GM18507 (cell line): ENCODE results near the gene MPV17.
"Not testable (repeated sequence)": the region's sequence is repeated elsewhere in the genome, so short reads cannot be mapped to it uniquely, and the experiment has no call there.

Experiments
- DNase-seq: peaks from one replicate; pipeline ENCODE4 v3.0.0; 2011; ENCODE audit warnings: low read depth; ENCODE audit not compliant: insufficient read length; ENCODE audit errors: extremely low spot score
- FAIRE-seq: peaks from 2 replicates; lab custom pipeline; 2011; peaks lifted over from hg19 to GRCh38; lab: Jason Lieb, UNC

Gene MPV17

DNA sequence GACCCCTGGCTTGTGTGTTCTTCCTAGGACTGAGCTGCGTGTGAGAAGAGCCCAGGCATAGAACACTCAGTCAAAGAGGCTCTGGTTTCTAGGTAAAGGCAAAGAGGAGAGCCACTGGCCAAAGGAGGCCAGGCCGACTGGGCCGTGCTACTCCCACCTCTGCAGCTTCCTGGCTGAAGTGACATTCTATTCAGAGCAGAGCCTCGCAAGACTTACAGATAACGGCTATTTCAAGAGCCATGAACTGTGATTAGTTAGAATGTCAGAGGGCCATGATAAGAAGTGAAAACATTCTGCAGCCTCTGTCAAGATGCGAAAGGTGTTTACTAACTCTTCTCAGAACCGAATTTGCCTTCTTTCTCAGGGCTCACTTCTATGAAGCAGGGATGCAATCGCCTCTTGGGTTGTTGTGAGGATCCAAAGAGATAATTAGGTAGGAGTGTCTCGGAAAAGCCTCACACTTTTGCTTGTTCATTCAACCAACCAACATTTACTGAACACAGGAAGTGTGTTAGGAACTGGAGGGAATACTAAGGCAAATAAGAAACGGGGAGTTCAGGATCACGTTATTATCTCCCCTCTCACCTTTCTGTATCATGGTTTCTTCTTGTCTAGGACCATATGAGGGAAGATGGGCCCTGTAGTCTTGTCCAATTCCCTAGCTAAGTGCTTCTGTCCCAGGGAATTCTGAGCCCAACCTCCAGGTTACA, 51.1 kb downstream of the MPV17 start:
- FAIRE-seq (no peak), DNase-seq (no peak)

DNA sequence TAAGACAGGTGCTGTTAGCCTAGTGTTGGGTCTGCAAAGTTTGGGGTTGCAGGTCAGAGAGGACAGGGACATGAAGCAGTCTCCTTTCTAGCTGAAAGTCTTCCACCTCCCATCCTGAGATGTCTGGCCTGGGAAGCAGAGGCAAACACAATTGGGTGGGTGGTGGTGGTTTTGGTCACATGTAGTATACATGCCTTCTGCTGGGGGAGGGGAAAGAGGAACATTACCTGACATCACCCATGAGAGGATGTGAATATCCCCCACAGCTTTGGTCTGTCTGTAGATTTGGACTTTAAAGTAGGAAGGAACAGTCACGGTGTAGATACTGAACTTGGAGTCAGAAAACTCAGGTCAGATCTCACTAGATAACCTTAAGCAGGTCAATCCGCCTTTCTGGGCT, 52.2 kb downstream of the MPV17 start:
- FAIRE-seq (no peak), DNase-seq (no peak)

DNA sequence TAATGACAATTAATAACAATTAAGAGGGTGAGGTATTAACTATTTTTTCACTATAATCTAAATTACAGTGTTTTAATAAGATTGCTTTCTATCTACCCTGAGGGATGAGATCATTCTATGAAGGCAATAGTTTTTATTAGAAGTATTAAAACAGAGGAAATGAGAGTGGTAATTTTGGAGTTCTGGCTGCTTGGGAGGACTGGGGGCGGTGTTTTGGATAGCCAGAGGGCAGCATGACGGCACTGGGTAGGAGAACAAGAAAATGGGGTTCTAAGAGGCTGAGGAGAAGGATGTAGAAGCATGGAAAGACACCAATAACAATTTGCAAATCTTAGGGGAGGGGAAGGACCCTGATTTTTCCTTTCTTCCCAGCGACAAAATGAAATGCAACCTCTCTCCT, 52.8 kb downstream of the MPV17 start:
- DNase-seq (no peak), FAIRE-seq (no peak)

DNA sequence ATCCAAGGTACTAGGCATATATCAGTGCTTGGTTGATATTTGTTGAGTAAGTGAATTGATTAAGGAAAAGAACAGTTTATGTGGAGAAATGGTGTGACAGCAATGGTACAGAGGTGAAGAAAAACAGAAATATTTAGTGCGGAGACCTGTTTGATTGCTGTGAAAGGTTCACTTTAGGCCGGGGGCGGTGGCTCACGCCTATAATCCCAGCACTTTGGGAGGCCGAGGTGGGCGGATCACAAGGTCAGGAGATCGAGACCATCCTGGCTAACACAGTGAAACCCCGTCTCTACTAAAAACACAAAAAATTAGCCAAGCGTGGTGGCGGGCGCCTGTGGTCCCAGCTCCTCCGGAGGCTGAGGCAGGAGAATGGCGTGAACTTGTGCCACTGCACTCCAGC, 54.6 kb downstream of the MPV17 start:
- not testable (repeated sequence) for FAIRE-seq, DNase-seq

DNA sequence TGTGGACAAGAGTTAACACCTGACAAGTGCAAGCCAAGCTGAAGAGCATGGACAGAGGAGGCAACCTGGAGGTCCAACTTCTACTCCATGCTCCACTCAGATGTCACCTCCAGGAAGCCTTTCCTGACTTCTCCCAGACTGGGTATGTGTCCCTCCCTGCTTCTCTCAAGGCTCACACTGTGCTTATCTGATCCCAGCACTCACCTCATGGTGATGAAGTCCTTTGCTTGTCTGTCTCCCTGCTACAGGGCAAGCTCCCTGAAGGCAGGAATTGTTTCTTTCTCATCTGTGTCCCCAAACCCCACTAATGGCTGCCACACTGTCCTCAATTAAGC, 57.4 kb downstream of the MPV17 start:
- DNase-seq (no peak), FAIRE-seq (no peak)

DNA sequence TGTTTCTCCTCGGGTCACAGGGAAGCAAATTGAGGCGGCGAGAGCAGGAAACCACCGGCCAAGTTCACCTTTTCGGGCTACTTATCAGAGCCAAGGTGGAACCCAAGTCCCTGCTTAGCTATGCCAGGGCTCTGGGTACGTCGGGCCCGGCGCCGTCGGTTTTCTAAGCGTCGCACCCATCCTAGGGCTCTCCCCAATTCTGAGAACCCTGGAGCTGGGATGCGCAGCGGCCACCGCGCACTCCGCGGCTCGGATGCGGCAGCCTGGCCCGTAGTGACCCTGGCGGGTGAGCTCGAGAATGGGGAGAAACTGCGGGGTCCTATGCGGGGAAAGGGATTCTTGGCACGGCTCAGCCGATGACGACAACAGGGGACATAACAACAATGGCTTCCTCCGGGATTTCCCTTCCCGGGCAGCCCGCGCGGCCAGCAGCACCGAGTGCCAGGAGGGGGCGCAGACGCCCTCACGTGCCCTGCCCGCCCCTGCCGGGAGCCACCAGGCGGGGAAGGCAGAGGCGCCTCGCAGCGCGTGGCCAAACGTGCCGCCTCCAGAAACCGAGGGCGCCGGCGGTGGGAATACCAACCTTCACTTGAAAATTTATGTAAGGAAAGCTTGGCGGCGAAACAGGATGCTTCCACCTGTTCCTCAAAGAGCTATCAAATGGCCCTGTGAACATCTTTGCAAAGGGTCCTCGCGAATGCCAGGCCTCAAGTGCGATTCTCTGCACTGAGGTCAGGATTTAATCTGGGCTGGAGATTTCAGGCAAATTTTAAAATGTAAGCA, 58.0 kb downstream of the MPV17 start:
- DNase-seq (peak; percentile 53), FAIRE-seq (peak; percentile 61)

DNA sequence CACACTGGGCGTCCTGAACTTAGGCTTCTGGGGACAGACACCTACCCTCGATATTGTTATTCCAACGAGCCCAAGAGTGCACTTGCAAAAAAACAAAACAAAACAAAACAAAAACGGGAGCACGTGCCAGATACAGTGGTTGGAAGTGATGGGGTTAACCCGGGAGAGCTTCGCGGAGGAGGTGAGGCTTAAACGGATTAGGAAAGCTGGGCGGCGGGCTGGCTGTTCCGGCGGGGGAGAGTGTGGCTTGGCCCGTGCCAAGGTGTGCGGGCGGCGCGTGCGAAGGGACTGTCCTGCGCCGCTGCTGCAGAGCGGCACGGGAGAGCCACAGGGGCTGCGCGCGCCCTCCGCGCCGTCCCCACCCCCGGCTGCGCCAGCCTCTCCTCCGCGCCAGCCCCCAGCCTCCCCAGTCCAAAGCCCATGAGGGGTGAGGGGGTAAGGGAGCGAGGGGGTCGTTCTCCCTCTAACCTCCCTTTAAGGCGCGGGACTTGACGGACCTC, 58.6 kb downstream of the MPV17 start:
- FAIRE-seq = no peak

DNA sequence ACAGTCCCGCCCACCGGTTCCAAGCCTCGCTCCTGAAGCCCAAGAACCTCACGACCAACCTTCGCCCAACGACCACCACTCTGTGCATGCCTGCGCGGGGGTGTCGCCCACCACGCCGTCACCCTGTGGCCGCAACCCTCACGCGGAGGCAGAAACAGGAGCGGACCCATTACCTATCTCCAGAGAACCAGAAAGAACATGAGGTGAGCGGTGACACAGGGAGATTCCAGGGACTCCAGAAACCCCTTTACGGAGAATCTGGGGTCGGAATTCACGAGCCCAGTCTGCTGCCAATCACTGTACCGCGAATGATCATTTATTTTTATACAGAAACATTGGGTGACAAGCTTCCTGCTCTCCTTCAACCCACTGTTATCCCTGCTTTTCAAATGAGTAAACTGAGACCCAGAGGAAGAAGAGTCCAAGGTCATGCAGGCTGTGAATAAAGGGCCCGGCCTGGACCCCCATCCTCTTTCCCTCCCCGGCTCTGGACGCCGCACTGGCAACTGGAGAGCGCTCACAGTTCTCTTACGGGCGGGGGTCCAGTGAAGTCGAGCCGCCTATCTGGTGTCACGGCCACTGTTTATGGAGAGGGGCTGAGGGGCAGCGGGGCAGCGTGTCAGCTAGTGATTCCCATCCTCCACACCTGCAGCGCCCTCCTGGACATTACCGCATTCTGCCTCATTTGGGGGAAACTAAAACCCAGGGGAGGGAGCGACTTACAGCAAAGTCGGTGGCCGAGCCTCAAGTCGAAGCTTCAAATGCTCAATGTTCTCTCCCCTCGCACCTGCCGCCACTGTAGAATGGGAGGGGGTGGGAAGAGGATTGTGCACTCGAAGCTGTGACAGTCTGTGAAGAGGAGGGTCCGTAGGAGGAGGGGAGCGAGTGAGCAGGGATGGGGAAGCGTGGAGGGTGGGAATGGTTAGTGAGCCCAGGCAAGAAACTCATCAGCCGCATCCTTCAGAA, 59.3 kb downstream of the MPV17 start:
- DNase-seq (no peak), FAIRE-seq (no peak)

More for the DNA sequence above, 58.6 kb downstream of the MPV17 start:
- DNase-seq = no peak

DNA sequence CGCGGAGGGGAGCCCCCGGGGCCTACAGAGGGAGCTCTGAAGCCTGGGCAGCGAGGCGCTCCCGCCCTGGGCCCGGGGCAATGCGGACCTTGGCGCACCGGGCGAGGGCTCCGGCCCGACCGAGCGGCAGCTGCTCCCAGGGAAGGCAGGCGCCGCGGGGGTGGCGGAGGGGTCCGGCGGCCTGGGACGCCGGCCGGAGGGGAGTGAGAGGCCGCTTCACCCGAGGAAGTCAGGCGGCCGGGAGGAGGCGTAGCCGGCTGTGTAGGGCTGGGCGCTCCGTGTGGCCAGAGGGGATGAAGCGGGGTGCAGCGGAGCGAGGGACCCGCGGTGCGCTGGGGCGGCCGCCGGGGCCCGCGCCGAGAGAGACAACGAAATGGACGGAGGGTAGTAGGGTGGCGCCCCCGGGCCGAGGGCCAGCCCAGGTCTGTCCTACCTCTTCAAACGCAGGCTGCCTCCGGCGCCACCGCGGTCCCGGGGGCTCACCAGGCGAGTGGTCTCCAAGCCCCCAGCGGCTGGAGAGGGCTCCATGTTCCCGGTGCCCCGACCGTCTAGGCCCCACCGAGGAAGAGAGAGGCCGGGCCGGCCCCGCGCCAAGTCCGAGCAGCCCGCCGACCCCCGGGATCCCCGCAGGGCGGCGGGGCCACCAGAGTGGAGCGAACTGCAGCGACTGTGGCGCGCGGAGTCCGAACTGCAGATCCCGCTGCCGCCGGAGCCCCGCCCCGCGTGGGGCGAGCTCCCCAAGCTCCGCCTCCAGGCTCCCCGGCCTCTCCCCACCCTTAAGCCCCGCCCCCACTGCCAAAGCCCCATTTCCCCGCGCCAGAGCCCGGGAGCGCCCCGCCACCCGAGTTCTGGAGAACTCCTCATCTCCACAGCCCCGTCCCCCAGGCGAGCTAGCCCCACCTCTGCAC, 60.3 kb downstream of the MPV17 start, which contains the start of gene SLC30A3:
Gene SLC30A3, minus strand, starts transcription at position 669 of the 908 bp plus-strand sequence. Its CDS starts 141 bp downstream, at position 528.
- FAIRE-seq = no peak
- DNase-seq = peak; percentile 77

DNA sequence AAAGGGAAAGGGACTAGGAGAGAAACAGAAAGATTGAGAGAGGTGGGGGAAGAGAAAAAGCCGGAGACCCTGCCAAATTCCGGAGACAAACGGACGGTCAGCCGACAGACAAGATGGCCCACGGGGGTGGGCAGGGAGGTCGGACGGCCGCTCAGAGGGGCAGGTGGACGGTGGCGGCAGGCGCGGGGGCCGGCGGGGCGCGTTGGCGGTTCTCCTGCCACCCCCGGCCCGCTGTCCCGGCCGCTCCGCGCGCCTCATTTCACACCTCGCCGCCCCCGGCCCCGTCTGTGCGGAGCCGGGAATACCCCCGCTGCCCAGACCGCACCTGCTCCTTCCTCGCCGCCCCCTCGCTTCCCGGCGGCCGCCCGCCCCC, 61.0 kb downstream of the MPV17 start:
- no peak for DNase-seq
- FAIRE-seq = no peak

DNA sequence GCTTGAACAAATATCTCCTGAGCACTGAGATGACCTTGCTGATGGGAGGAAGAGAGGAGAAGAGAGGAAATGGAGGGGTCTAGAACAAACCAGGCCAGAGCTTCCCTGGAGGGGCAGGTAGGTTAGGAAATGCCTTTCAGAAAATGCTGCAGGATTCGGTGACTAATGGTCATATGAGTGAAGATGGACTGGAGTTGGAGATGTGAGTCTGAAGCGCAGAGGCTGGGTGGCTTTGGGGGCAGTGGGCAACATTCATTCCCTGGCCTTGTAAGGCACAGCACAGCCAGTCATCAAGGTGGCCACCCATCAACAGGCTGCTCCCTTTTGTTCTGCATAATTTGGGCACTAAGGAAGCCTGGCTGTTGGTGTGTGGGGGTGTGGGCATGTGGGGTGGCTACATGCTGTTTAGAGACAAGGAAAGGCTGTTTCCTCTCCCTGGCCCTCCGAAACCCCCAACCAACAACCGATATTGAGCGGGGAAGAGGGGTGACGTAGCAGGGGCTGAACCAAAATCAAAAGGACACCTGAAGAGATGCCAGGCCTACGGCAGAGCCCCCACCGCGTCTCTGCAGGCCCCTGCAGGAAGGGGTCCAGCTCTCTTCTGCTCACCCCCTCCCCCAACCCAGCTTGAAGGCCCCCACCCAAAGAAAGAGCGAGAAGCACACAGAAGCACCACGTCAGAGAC, 61.5 kb downstream of the MPV17 start:
- DNase-seq (no peak), FAIRE-seq (no peak)
